ENCODE data around the gene LDHAL6A.

- TF ChIP-seq EP300 (IDR thresholded peaks at IDR 0.05) (no peak), CTCF (IDR thresholded peaks at IDR 0.05) (no peak)
These were observed 40.0 kb downstream of the LDHAL6A start for GRCh38 chr11:18495703-18496102.

Data from sigmoid colon (tissue), 4 donors.